HepG2 (cell line): Measurements from ENCODE around the gene CDKN2AIP. TPM values are rescaled to one million over a fixed set of nuclear protein-coding genes. Genes with fewer than 3 reads are reported as not detected.

ENCODE experiments used
- ATAC-seq: fragments of 200-7000 bp; cut with Tn5 transposase; 3 replicates; pipeline ENCODE4 v1.9.1; 2020; ENCODE audit warnings: mild to moderate bottlenecking, moderate library complexity
- BruUV-seq: library from RNA; stranded (reverse); fragments of 400-500 nt; replicated peaks from 2 replicates; lab custom pipeline; 2021; lab: Mats Ljungman, UMichigan
- CTCF ChIA-PET: fragments of 300-600 bp; formaldehyde crosslinking; extraction: SDS; loops from one replicate; lab custom pipeline; 2021; ENCODE audit warnings: low total read pairs, inconsistent platforms, low intra/inter-chr PET ratio; lab: Yijun Ruan, JAX
- POLR2A ChIA-PET: fragments of 350-600 bp; sonication (Branson Sonifier 250); formaldehyde crosslinking; loops from one replicate; lab custom pipeline; 2020; ENCODE audit warnings: antibody characterized with exemption, inconsistent platforms; lab: Yijun Ruan, JAX
- DNase-seq: peaks from one replicate; pipeline ENCODE4 v3.0.0-alpha.2; 2015; ENCODE audit warnings: low spot score
- FAIRE-seq: peaks from 3 replicates; lab custom pipeline; 2011; peaks lifted over from hg19 to GRCh38; lab: Jason Lieb, UNC
- H2AFZ ChIP-seq: one replicate; pipeline ENCODE4 v1.6.1; 2011; ENCODE audit warnings: low read length, inconsistent platforms
- H3K27ac ChIP-seq: fragments of 300-600 bp; 3 replicates; pipeline ENCODE4 v1.8.0; 2011; ENCODE audit warnings: mixed run types, mild to moderate bottlenecking, mixed read lengths, low read length, inconsistent platforms; ENCODE audit not compliant: insufficient read depth; ENCODE audit errors: extremely low read length
- H3K27me3 ChIP-seq, 2 experiments: fragments of 200-600 bp in 1 of 2; 2 replicates in 1 of 2; 3 replicates in 1 of 2; pipeline versions ENCODE4 v1.6.0 to v1.8.0; 2011; ENCODE audit warnings: low read length in 2 of 2, mild to moderate bottlenecking in 2 of 2, moderate library complexity in 2 of 2, inconsistent platforms in 1 of 2; ENCODE audit not compliant: insufficient read depth in 2 of 2, control insufficient read depth in 1 of 2
- H3K36me3 ChIP-seq, 2 experiments: fragments of 200-600 bp in 1 of 2; replicated peaks in 1 of 2; 2 replicates in 1 of 2; 3 replicates in 1 of 2; pipeline versions ENCODE4 v1.5.1 to v1.8.0; 2011; ENCODE audit warnings: low read length in 2 of 2, inconsistent platforms in 1 of 2; ENCODE audit not compliant: insufficient read depth in 2 of 2, control insufficient read depth in 1 of 2
- H3K4me1 ChIP-seq: 2 replicates; pipeline ENCODE4 v1.5.1; 2012; ENCODE audit warnings: low read length, inconsistent platforms; ENCODE audit not compliant: insufficient read depth
- H3K4me2 ChIP-seq: 2 replicates; pipeline ENCODE4 v1.6.0; 2011; ENCODE audit warnings: low read depth, low read length, inconsistent platforms
- H3K4me3 ChIP-seq, 3 experiments: fragments of 200-600 bp in 1 of 3; sonication (generic), shearing (Covaris generic) in 1 of 3; replicated peaks in 1 of 3; 2 replicates each; pipeline ENCODE4 v1.5.1; 2011 to 2016; ENCODE audit warnings: low read length in 3 of 3, inconsistent platforms in 2 of 3, low read depth in 2 of 3, mild to moderate bottlenecking in 2 of 3, control low read depth in 1 of 3, mixed read lengths in 1 of 3; ENCODE audit not compliant: insufficient read depth in 1 of 3
- H3K79me2 ChIP-seq: one replicate; pipeline ENCODE4 v1.6.1; 2011; ENCODE audit warnings: low read length, inconsistent platforms; ENCODE audit not compliant: insufficient read depth
- H3K9ac ChIP-seq: 2 replicates; pipeline ENCODE4 v1.6.0; 2011; ENCODE audit warnings: mild to moderate bottlenecking, low read depth, low read length, inconsistent platforms; ENCODE audit not compliant: insufficient read depth
- H3K9me3 ChIP-seq: 2 replicates; pipeline ENCODE4 v1.5.1; 2012; ENCODE audit warnings: mild to moderate bottlenecking, low read length
- H4K20me1 ChIP-seq: 2 replicates; pipeline ENCODE4 v1.6.0; 2011; ENCODE audit warnings: inconsistent platforms, mild to moderate bottlenecking, low read length, moderate library complexity; ENCODE audit not compliant: insufficient read depth
- CTCF ChIP-seq: sonication (generic); formaldehyde crosslinking; IDR thresholded peaks from 2 replicates; pipeline ENCODE4 v1.5.0; 2020; ENCODE audit warnings: mild to moderate bottlenecking, missing genetic modification reagents, moderate library complexity
- GFI1 ChIP-seq: sonication (generic); formaldehyde crosslinking; IDR thresholded peaks from 2 replicates; pipeline ENCODE4 v1.5.0; 2020; ENCODE audit warnings: missing genetic modification reagents, mild to moderate bottlenecking, borderline replicate concordance
- IKZF5 ChIP-seq: IDR thresholded peaks from 2 replicates; pipeline ENCODE4 v1.6.1; 2018; ENCODE audit warnings: missing genetic modification reagents, mild to moderate bottlenecking, missing compliant biosample characterization
- PHB2 ChIP-seq: fragments of 450-650 bp; IDR thresholded peaks from 2 replicates; pipeline ENCODE4 v1.6.1; 2018; ENCODE audit not compliant: partially characterized antibody
- RAD21 ChIP-seq: fragments of 450-650 bp; formaldehyde crosslinking; IDR thresholded peaks from 2 replicates; pipeline ENCODE4 v1.5.0; 2020; ENCODE audit warnings: mild to moderate bottlenecking
- SIN3B ChIP-seq: fragments of 150-350 bp; IDR thresholded peaks from 2 replicates; pipeline ENCODE4 v1.6.1; 2014; ENCODE audit warnings: low read length
- WGBS: methylation state at CpG from one replicate; pipeline ENCODE4 v1.1.6; 2017; ENCODE audit warnings: low lambda C conversion rate; 5-methylcytosine and 5-hydroxymethylcytosine counted together
- in situ Hi-C: cut with HindIII; loops from 2 replicates; pipeline ENCODE4 v1.10.0; 2017; ENCODE audit warnings: low pct_unique_long_range_greater_than_20kb; ENCODE audit not compliant: extremely low pct_ligation_motif_present
- intact Hi-C: fragments of 100-400 bp; cut with micrococcal nuclease; formaldehyde crosslinking; loops from one replicate; pipeline ENCODE4 v1.10.0; 2022; ENCODE audit not compliant: unreplicated experiment
- polyA plus RNA-seq, 8 experiments: library from polyadenylated mRNA; depleted of rRNA in 3 of 8; stranded (reverse) in 7 of 8; unstranded in 1 of 8; fragments of >200 nt; fragmentation: Illumina TruSeq in 4 of 8; extraction: Trizol in 4 of 8; gene quantifications; 2 replicates each; pipeline versions ENCODE4 v1.2.1 to v1.2.3, GENCODE V29; 2011 to 2016; ENCODE audit warnings: low read depth in 4 of 8, missing spikeins in 1 of 8, mixed read lengths in 1 of 8; ENCODE audit not compliant: insufficient read depth in 1 of 8
- total RNA-seq, 5 experiments: library from RNA; depleted of rRNA; stranded (reverse); fragments of >200 nt; fragmentation: Illumina TruSeq; extraction: Trizol; gene quantifications; 2 replicates each; pipeline ENCODE4 v1.2.3, GENCODE V29; 2016; ENCODE audit warnings: low read depth in 1 of 5
- TF ChIP-seq, protein P1 (sequence below): sonication (generic); formaldehyde crosslinking; IDR thresholded peaks from one replicate; pipeline ENCODE4 v1.5.1; 2020; ENCODE audit warnings: mild to moderate bottlenecking, missing genetic modification reagents; ENCODE audit errors: not compliant biosample characterization

CDKN2AIP gene
- total and polyA plus RNA-seq, 2 of the 13 experiments (the other 11 are each of a cell fraction or from before 2014, with no cell fraction given): 17.0 to 18.7 TPM

DNA sequence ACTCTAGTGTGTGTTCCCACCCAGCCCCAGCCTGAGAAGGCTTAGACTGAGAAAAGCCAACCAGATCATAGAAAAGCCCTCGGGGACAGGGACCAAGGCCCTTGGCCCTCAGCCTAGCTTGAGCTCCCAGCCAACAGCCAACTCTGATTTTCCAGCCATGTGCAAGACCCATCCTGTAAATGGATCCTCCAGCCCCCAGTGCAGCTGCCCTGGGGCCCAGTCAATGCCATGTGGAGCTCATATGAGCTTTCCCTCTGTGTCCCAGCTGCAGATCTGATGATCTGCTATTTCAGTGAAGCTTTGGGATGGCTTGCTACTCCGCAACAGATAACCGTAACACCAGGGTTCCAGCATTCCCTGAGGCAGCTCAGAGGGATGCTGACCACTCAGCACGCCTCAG is 40.5 kb upstream of the CDKN2AIP start:
- H3K9ac ChIP-seq: no peak overlapping the region
- H3K4me1 ChIP-seq: peaks cover 17% of the 10 kb centered on the region
- ATAC-seq: no peak
- CTCF ChIA-PET: no interaction called here
- H3K27ac ChIP-seq: no peak overlapping the region
- FAIRE-seq: no peak
- DNase-seq: no peak
- POLR2A ChIA-PET: no interaction called here
- in situ Hi-C loops: loop anchor here (25.0 kb wide), 1 partner anchor 342 kb away; no protein-coding TSS in a partner anchor
- H3K36me3 ChIP-seq: no peaks in the 10 kb centered on the region
- no peaks in the 10 kb centered on the region for H4K20me1 ChIP-seq
- intact Hi-C loops: loop anchor here (10.0 kb wide), 1 partner anchor 329 kb away; no protein-coding TSS in a partner anchor
- no TSS peak for BruUV-seq
- TF ChIP-seq IKZF5: no peak
- no peak for TF ChIP-seq RAD21 (CRISPR knock-in tag)
- no peak for TF ChIP-seq PHB2
- no peak for TF ChIP-seq GFI1
- TF ChIP-seq, protein P1, sequence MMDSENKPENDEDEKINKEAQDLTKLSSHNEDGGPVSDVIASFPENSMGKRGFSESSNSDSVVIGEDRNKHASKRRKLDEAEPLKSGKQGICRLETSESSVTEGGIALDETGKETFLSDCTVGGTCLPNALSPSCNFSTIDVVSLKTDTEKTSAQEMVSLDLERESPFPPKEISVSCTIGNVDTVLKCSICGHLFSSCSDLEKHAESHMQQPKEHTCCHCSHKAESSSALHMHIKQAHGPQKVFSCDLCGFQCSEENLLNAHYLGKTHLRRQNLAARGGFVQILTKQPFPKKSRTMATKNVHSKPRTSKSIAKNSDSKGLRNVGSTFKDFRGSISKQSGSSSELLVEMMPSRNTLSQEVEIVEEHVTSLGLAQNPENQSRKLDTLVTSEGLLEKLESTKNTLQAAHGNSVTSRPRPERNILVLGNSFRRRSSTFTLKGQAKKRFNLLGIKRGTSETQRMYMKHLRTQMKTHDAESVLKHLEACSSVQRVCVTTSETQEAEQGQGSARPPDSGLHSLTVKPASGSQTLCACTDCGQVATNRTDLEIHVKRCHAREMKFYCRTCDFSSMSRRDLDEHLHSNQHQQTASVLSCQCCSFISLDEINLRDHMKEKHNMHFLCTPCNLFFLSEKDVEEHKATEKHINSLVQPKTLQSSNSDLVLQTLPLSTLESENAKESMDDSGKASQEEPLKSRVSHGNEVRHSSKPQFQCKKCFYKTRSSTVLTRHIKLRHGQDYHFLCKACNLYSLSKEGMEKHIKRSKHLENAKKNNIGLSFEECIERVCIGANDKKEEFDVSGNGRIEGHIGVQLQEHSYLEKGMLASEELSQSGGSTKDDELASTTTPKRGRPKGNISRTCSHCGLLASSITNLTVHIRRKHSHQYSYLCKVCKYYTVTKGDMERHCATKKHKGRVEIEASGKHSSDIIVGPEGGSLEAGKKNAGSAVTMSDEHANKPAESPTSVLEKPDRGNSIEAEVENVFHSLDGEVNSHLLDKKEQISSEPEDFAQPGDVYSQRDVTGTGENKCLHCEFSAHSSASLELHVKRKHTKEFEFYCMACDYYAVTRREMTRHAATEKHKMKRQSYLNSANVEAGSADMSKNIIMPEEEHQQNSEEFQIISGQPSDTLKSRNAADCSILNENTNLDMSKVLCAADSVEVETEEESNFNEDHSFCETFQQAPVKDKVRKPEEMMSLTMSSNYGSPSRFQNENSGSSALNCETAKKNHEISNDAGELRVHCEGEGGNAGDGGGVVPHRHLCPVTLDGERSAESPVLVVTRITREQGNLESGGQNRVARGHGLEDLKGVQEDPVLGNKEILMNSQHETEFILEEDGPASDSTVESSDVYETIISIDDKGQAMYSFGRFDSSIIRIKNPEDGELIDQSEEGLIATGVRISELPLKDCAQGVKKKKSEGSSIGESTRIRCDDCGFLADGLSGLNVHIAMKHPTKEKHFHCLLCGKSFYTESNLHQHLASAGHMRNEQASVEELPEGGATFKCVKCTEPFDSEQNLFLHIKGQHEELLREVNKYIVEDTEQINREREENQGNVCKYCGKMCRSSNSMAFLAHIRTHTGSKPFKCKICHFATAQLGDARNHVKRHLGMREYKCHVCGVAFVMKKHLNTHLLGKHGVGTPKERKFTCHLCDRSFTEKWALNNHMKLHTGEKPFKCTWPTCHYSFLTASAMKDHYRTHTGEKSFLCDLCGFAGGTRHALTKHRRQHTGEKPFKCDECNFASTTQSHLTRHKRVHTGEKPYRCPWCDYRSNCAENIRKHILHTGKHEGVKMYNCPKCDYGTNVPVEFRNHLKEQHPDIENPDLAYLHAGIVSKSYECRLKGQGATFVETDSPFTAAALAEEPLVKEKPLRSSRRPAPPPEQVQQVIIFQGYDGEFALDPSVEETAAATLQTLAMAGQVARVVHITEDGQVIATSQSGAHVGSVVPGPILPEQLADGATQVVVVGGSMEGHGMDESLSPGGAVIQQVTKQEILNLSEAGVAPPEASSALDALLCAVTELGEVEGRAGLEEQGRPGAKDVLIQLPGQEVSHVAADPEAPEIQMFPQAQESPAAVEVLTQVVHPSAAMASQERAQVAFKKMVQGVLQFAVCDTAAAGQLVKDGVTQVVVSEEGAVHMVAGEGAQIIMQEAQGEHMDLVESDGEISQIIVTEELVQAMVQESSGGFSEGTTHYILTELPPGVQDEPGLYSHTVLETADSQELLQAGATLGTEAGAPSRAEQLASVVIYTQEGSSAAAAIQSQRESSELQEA (CRISPR knock-in tag): no peak
- no peak for TF ChIP-seq CTCF
- no peak for TF ChIP-seq SIN3B
- H3K9me3 ChIP-seq: no peaks in the 10 kb centered on the region
- 100% methylated on average over 1 of the region's 4 CpGs for WGBS
- H3K79me2 ChIP-seq: no peaks in the 10 kb centered on the region
- H3K4me3 ChIP-seq: no peak overlapping the region
- H3K27me3 ChIP-seq: peaks cover 3 to 21% of the 10 kb centered on the region in 2 experiments; a peak in 2 of 5 replicates
- no peak overlapping the region for H3K4me2 ChIP-seq
- no peak overlapping the region for H2AFZ ChIP-seq
